GM21529 (cell line): ENCODE data around the gene SSPN.
"Not testable (repeated sequence)": the region's sequence is repeated elsewhere in the genome, so short reads cannot be mapped to it uniquely, and the experiment has no call there.

Source experiments
- ATAC-seq: cut with Tn5 transposase; IDR thresholded peaks from one replicate; pipeline ENCODE4 v1.9.1; 2021; ENCODE audit not compliant: unreplicated experiment

Gene SSPN

GRCh38 chr12:26226629-26227360 is 31.4 kb downstream of the SSPN start:
- no peak for ATAC-seq

- ATAC-seq: no peak
Observed at GRCh38 chr12:26227361-26227745, 32.0 kb downstream of the SSPN start.

GRCh38 chr12:26229910-26230309 is 34.5 kb downstream of the SSPN start:
- ATAC-seq: no peak

- no peak for ATAC-seq
Observed at GRCh38 chr12:26231470-26231869, 36.1 kb downstream of the SSPN start.

GRCh38 chr12:26231921-26232320 is 36.5 kb downstream of the SSPN start:
- no peak for ATAC-seq

- no peak for ATAC-seq
Observed at GRCh38 chr12:26233631-26234030, 38.3 kb downstream of the SSPN start.

- not testable (repeated sequence) for ATAC-seq
Observed at GRCh38 chr12:26235465-26235864, 40.1 kb downstream of the SSPN start.

- ATAC-seq: no peak
Observed at GRCh38 chr12:26238341-26239121, 43.2 kb downstream of the SSPN start.

- ATAC-seq: no peak
Observed at GRCh38 chr12:26239122-26239851, 43.9 kb downstream of the SSPN start.

GRCh38 chr12:26239852-26240815 is 44.8 kb downstream of the SSPN start:
- no peak for ATAC-seq

- no peak for ATAC-seq
Observed at GRCh38 chr12:26241080-26241479, 45.7 kb downstream of the SSPN start.

GRCh38 chr12:26242683-26243082 is 47.3 kb downstream of the SSPN start:
- ATAC-seq: no peak

GRCh38 chr12:26244503-26244902 is 49.1 kb downstream of the SSPN start:
- ATAC-seq: no peak

- no peak for ATAC-seq
Observed at GRCh38 chr12:26245175-26245942, 50.0 kb downstream of the SSPN start.

- ATAC-seq: no peak
Observed at GRCh38 chr12:26246483-26247164, 51.3 kb downstream of the SSPN start.

GRCh38 chr12:26247873-26248272 is 52.5 kb downstream of the SSPN start:
- no peak for ATAC-seq

- no peak for ATAC-seq
Observed at GRCh38 chr12:26250801-26251200, 55.4 kb downstream of the SSPN start.

GRCh38 chr12:26251600-26251999 is 56.2 kb downstream of the SSPN start:
- ATAC-seq: no peak

GRCh38 chr12:26252946-26253345 is 57.6 kb downstream of the SSPN start:
- no peak for ATAC-seq
